Measurements from ENCODE around the gene TTC32.

Gene TTC32

GRCh38 chr2:19850056-19851050 is 51.4 kb downstream of the TTC32 start:
- no peak for DNase-seq (ENCODE audit: low read depth)

- DNase-seq (ENCODE audit: low read depth), result no peak
These were observed 52.8 kb downstream of the TTC32 start for GRCh38 chr2:19848952-19849351.

GRCh38 chr2:19848029-19848750 is 53.6 kb downstream of the TTC32 start:
- DNase-seq (ENCODE audit: low read depth), result no peak

GRCh38 chr2:19847486-19847885 is 54.3 kb downstream of the TTC32 start:
- DNase-seq (ENCODE audit: low read depth), result no peak

Measured in stromal cell of bone marrow (primary cell).